KMS-11 (cell line): Measurements from ENCODE around the gene SOCS3.

Source experiments
- H2AFZ ChIP-seq: fragments of 200-600 bp; sonication (generic); 2 replicates; pipeline ENCODE4 v1.6.1; 2016; ENCODE audit warnings: antibody characterized with exemption, mixed run types, low read depth
- H3K27ac ChIP-seq: fragments of 200-600 bp; sonication (generic); 2 replicates; pipeline ENCODE4 v1.6.1; 2016; ENCODE audit warnings: mild to moderate bottlenecking, mixed run types
- H3K27me3 ChIP-seq: fragments of 200-600 bp; sonication (generic); 2 replicates; pipeline ENCODE4 v1.6.1; 2017; ENCODE audit warnings: mild to moderate bottlenecking, low read depth, mixed run types, moderate library complexity; ENCODE audit not compliant: insufficient read depth
- H3K36me3 ChIP-seq: fragments of 200-600 bp; sonication (generic); 2 replicates; pipeline ENCODE4 v1.6.1; 2017; ENCODE audit warnings: mild to moderate bottlenecking, mixed run types; ENCODE audit not compliant: insufficient read depth
- H3K4me1 ChIP-seq: fragments of 200-600 bp; sonication (generic); 2 replicates; pipeline ENCODE4 v1.6.1; 2016; ENCODE audit warnings: mild to moderate bottlenecking, low read depth, mixed run types; ENCODE audit not compliant: poor library complexity, severe bottlenecking
- H3K4me2 ChIP-seq: fragments of 200-600 bp; sonication (generic); 2 replicates; pipeline ENCODE4 v1.7.0; 2016; ENCODE audit warnings: mild to moderate bottlenecking, mixed run types
- H3K4me3 ChIP-seq: fragments of 200-600 bp; sonication (generic); IDR thresholded peaks from 2 replicates; pipeline ENCODE4 v1.6.1; 2017; ENCODE audit warnings: low read depth, low read length, mixed read lengths; ENCODE audit not compliant: insufficient read depth
- H3K79me2 ChIP-seq: fragments of 200-600 bp; sonication (generic); 2 replicates; pipeline ENCODE4 v1.6.1; 2016; ENCODE audit warnings: low read depth, mixed run types; ENCODE audit not compliant: insufficient read depth
- H3K9ac ChIP-seq: fragments of 200-600 bp; sonication (generic); 2 replicates; pipeline ENCODE4 v1.6.1; 2016; ENCODE audit warnings: mild to moderate bottlenecking, mixed run types
- H4K20me1 ChIP-seq: fragments of 200-600 bp; sonication (generic); 2 replicates; pipeline ENCODE4 v1.6.1; 2016; ENCODE audit warnings: mild to moderate bottlenecking, mixed run types; ENCODE audit not compliant: insufficient read depth
- CTCF ChIP-seq: fragments of 200-600 bp; sonication (generic); conservative IDR thresholded peaks from 2 replicates; pipeline ENCODE4 v1.6.1; 2017; ENCODE audit warnings: low read depth, mild to moderate bottlenecking, antibody characterized with exemption, low read length, moderate library complexity, mixed read lengths

Gene SOCS3

GRCh38 chr17:78318843-78319242 lies 41.0 kb downstream of the SOCS3 start:
- H3K27ac ChIP-seq = no peak overlapping the region
- TF ChIP-seq CTCF = no peak
- no peak overlapping the region for H3K9ac ChIP-seq
- H3K36me3 ChIP-seq = no peaks in the 10 kb centered on the region
- H4K20me1 ChIP-seq = no peaks in the 10 kb centered on the region
- no peaks in the 10 kb centered on the region for H3K27me3 ChIP-seq
- H3K4me3 ChIP-seq = no peak overlapping the region
- no peak overlapping the region for H3K4me2 ChIP-seq
- H3K79me2 ChIP-seq = no peaks in the 10 kb centered on the region
- H3K4me1 ChIP-seq = peaks cover 40% of the 10 kb centered on the region
- no peak overlapping the region for H2AFZ ChIP-seq

GRCh38 chr17:78318407-78318806 lies 41.5 kb downstream of the SOCS3 start:
- H3K36me3 ChIP-seq = no peaks in the 10 kb centered on the region
- peaks cover 40% of the 10 kb centered on the region for H3K4me1 ChIP-seq
- H3K9ac ChIP-seq = no peak overlapping the region
- no peaks in the 10 kb centered on the region for H3K27me3 ChIP-seq
- H3K4me3 ChIP-seq = no peak overlapping the region
- H4K20me1 ChIP-seq = no peaks in the 10 kb centered on the region
- no peaks in the 10 kb centered on the region for H3K79me2 ChIP-seq
- no peak overlapping the region for H3K4me2 ChIP-seq
- TF ChIP-seq CTCF = no peak
- H3K27ac ChIP-seq = no peak overlapping the region
- no peak overlapping the region for H2AFZ ChIP-seq

GRCh38 chr17:78317794-78318400 lies 42.0 kb downstream of the SOCS3 start:
- no peak overlapping the region for H3K9ac ChIP-seq
- H3K27me3 ChIP-seq = peaks cover 3% of the 10 kb centered on the region; the same call in 1 of the 2 replicates
- no peaks in the 10 kb centered on the region for H3K79me2 ChIP-seq
- no peak overlapping the region for H3K4me2 ChIP-seq
- no peak overlapping the region for H3K4me3 ChIP-seq
- no peaks in the 10 kb centered on the region for H4K20me1 ChIP-seq
- TF ChIP-seq CTCF = no peak
- H2AFZ ChIP-seq = no peak overlapping the region
- no peaks in the 10 kb centered on the region for H3K36me3 ChIP-seq
- peaks cover 41% of the 10 kb centered on the region for H3K4me1 ChIP-seq
- H3K27ac ChIP-seq = no peak overlapping the region

GRCh38 chr17:78316867-78317789 lies 42.7 kb downstream of the SOCS3 start:
- no peak overlapping the region for H3K9ac ChIP-seq
- H3K79me2 ChIP-seq = no peaks in the 10 kb centered on the region
- peaks cover 41% of the 10 kb centered on the region for H3K4me1 ChIP-seq
- H2AFZ ChIP-seq = no peak overlapping the region; the same call in 1 of the 2 replicates
- TF ChIP-seq CTCF = no peak
- no peak overlapping the region for H3K4me3 ChIP-seq
- H4K20me1 ChIP-seq = no peaks in the 10 kb centered on the region
- H3K27ac ChIP-seq = no peak overlapping the region
- H3K36me3 ChIP-seq = no peaks in the 10 kb centered on the region
- H3K27me3 ChIP-seq = peaks cover 10% of the 10 kb centered on the region; the same call in 1 of the 2 replicates
- H3K4me2 ChIP-seq = no peak overlapping the region
